Spleen (tissue), 7 donors: ENCODE results near the gene PSRC1.

ENCODE experiments used
- POLR2AphosphoS5 ChIP-seq, 3 donors: sonication (generic); formaldehyde crosslinking; IDR thresholded peaks; one replicate each; pipeline ENCODE4 v1.5.1; 2017; ENCODE audit warnings: antibody characterized with exemption in 3 of 3
- TF ChIP-seq, protein P1 (sequence below), 11 experiments: fragments of 200-600 bp in 7 of 11; fragments of 450-650 bp in 4 of 11; sonication (generic) in 4 of 11; IDR thresholded peaks in 8 of 11; conservative IDR thresholded peaks in 3 of 11; 1 replicate in 7 of 11; 2 replicates in 4 of 11; pipeline versions ENCODE4 v1.4.0 to v1.8.0; 2016 to 2021; ENCODE audit warnings: antibody characterized with exemption in 11 of 11, inconsistent platforms in 4 of 11, mild to moderate bottlenecking in 1 of 11
- donor health status: DM: no; HTN: no; CAD: no; lungs with moderate emphysema.
- donor health status: DM: no; HTN: no; CAD: no.
- donor health status: DM: no; HTN: no; CAD: no.

GRCh38 chr1:109235137-109235536 lies 47.8 kb downstream of the PSRC1 start:
- TF ChIP-seq POLR2AphosphoS5 (IDR thresholded peaks at IDR 0.05): no peak
- TF ChIP-seq, protein P1, sequence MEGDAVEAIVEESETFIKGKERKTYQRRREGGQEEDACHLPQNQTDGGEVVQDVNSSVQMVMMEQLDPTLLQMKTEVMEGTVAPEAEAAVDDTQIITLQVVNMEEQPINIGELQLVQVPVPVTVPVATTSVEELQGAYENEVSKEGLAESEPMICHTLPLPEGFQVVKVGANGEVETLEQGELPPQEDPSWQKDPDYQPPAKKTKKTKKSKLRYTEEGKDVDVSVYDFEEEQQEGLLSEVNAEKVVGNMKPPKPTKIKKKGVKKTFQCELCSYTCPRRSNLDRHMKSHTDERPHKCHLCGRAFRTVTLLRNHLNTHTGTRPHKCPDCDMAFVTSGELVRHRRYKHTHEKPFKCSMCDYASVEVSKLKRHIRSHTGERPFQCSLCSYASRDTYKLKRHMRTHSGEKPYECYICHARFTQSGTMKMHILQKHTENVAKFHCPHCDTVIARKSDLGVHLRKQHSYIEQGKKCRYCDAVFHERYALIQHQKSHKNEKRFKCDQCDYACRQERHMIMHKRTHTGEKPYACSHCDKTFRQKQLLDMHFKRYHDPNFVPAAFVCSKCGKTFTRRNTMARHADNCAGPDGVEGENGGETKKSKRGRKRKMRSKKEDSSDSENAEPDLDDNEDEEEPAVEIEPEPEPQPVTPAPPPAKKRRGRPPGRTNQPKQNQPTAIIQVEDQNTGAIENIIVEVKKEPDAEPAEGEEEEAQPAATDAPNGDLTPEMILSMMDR (IDR thresholded peaks at IDR 0.05 in 8 of 11, conservative IDR thresholded peaks at IDR 0.05 in 3 of 11): no peak
